Heart right ventricle (tissue), 16 donors: ENCODE results near the gene CYB5D1. TPM values are rescaled to one million over a fixed set of nuclear protein-coding genes. Genes with fewer than 3 reads are reported as not detected.

Source experiments
- ATAC-seq, 8 donors: fragments of 200-7000 bp; cut with Tn5 transposase; one replicate each; pipeline ENCODE4 v1.9.1; 2020; ENCODE audit warnings: mild to moderate bottlenecking in 8 of 8, moderate library complexity in 8 of 8, moderate number of reproducible peaks in 1 of 8
- DNase-seq, 2 donors: peaks; one replicate each; pipeline ENCODE4 v3.0.0-alpha.2; 2020
- H3K27ac ChIP-seq, 10 donors: fragments of 200-600 bp; sonication (generic) in 2 of 10; one replicate each; pipeline versions ENCODE4 v1.5.0 to v1.8.0; 2020 to 2022; ENCODE audit warnings: mild to moderate bottlenecking in 3 of 10
- H3K27me3 ChIP-seq, 7 donors: fragments of 200-600 bp; one replicate each; pipeline ENCODE4 v1.8.0; 2021 to 2022; ENCODE audit warnings: mild to moderate bottlenecking in 2 of 7
- H3K36me3 ChIP-seq, 9 donors: fragments of 200-600 bp; sonication (generic) in 1 of 9; one replicate each; pipeline versions ENCODE4 v1.5.0 to v1.8.0; 2020 to 2022; ENCODE audit warnings: mild to moderate bottlenecking in 2 of 9
- H3K4me1 ChIP-seq, 9 donors: fragments of 200-600 bp; sonication (generic) in 1 of 9; one replicate each; pipeline versions ENCODE4 v1.5.0 to v1.8.0; 2020 to 2022; ENCODE audit warnings: mild to moderate bottlenecking in 4 of 9
- H3K4me3 ChIP-seq, 10 donors: fragments of 200-600 bp; sonication (generic) in 2 of 10; one replicate each; pipeline versions ENCODE4 v1.5.0 to v1.8.0; 2020 to 2022; ENCODE audit warnings: mild to moderate bottlenecking in 7 of 10, moderate library complexity in 2 of 10
- H3K9me3 ChIP-seq, 11 donors: fragments of 200-600 bp in 10 of 11; sonication (generic) in 2 of 11; one replicate each; pipeline versions ENCODE4 v1.5.0 to v1.8.0; 2013 to 2022; ENCODE audit warnings: mild to moderate bottlenecking in 2 of 11, control low read depth in 1 of 11, moderate library complexity in 1 of 11
- WGBS, 2 donors: extraction: QIAGEN DNeasy Blood & Tissue Kit; methylation state at CpG; one replicate each; pipeline ENCODE4 v1.1.7; 2013; ENCODE audit warnings: inconsistent platforms in 1 of 2; 5-methylcytosine and 5-hydroxymethylcytosine counted together
- intact Hi-C, 10 donors: fragments of 100-400 bp; cut with DNase I; formaldehyde crosslinking; loops; one replicate each; pipeline versions ENCODE4 v1.11.1 to v1.14.2; 2022
- polyA plus RNA-seq, 2 donors: library from polyadenylated mRNA; stranded (reverse); fragments of 200-250 nt; gene quantifications; one replicate each; pipeline ENCODE4 v1.2.3, GENCODE V29; 2013
- total RNA-seq, 10 donors: library from RNA; stranded (reverse); fragmentation: NEBNext Ultra II Directional in 3 of 10; extraction: Animal tissue kit (Norgen Biotek cat#: 25700) in 3 of 10; gene quantifications; one replicate each; pipeline versions ENCODE4 v1.2.1 to v1.2.4, GENCODE V29; 2021 to 2023
- TF ChIP-seq, protein P1 (sequence below), 9 donors: fragments of 200-600 bp; sonication (generic) in 2 of 9; IDR thresholded peaks; one replicate each; pipeline versions ENCODE4 v1.5.0 to v1.8.0; 2021 to 2022; ENCODE audit warnings: antibody characterized with exemption in 9 of 9, mild to moderate bottlenecking in 5 of 9, moderate library complexity in 1 of 9
- donor health status: Arrhythmogenic right ventricular cardiomyopathy.
- donor health status: ischemic (EF 13 %, LVEDD 7.1; RV severe dilation, severe dysfunction).
- donor health status: healthy with polysubstance abuse.
- donor health status: DM: no; HTN: yes; CAD: no.
- donor health status: DM: no; HTN: no; CAD: no.
- donor health status: ischemic (EF 25% LVEDD 6.9; RV normal size, moderate dysfunction).
- donor health status: ischemic (EF 25% LVEDD 5.7; RV mildly dilated, moderate dysfunction).
- donor health status: healthy.
- donor health status: DM: yes; HTN: yes; CAD: no.
- donor health status: Ischemic cardiomyopathy.
- donor health status: ischemic (EF 35%, LVEDD 5.7; RV mildly dilated, moderate dysfunction).
- donor health status: nonischemic (EF 11% LVEDD 7.7; RV severe dilation, severe dysfunction).
- donor health status: DM: yes; HTN: yes; CAD: no.
- donor health status: PGD.
- donor health status: ischemic (EF 29% LVEDD 5.4; RV normal size, mild dysfunction).
- donor health status: nonischemic (EF 23%, LVEDD 6.1; RV moderate dilation, normal function).

The CYB5D1 gene
- total and polyA plus RNA-seq, 12 donors: 10.0 to 20.1 (median 15.7) TPM

DNA sequence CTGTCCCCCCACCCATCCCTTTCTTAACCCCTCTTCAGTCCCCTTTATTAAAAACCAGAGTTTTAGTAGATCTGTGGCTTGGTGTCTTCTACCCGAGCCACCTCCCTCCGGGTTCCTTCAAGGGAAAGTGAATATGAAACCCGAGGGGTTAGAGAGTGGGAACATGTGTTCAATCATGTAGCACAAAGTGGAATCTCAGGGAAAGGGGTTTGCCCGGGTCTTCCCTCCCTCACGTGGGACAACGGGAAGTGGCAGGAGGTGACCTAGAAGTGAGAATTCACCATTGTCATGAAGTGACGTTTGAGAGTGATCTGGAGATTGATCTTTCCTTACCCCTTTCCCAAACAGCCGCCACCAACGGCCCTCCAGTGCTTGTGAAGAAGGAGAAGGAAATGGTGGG, 53.3 kb downstream of the CYB5D1 start:
- no peaks in the 10 kb centered on the region for H3K27me3 ChIP-seq
- TF ChIP-seq, protein P1, sequence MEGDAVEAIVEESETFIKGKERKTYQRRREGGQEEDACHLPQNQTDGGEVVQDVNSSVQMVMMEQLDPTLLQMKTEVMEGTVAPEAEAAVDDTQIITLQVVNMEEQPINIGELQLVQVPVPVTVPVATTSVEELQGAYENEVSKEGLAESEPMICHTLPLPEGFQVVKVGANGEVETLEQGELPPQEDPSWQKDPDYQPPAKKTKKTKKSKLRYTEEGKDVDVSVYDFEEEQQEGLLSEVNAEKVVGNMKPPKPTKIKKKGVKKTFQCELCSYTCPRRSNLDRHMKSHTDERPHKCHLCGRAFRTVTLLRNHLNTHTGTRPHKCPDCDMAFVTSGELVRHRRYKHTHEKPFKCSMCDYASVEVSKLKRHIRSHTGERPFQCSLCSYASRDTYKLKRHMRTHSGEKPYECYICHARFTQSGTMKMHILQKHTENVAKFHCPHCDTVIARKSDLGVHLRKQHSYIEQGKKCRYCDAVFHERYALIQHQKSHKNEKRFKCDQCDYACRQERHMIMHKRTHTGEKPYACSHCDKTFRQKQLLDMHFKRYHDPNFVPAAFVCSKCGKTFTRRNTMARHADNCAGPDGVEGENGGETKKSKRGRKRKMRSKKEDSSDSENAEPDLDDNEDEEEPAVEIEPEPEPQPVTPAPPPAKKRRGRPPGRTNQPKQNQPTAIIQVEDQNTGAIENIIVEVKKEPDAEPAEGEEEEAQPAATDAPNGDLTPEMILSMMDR (IDR thresholded peaks at IDR 0.05): no peak
- WGBS, 2 donors: 76 to 85% methylated on average over 9 of the region's 9 CpGs
- intact Hi-C loops: loop anchor here in 9 of 10 donors (5.0 to 10.0 kb wide), 5 partner anchors 76 to 166 kb away; no protein-coding TSS in a partner anchor
- DNase-seq (no peak), ATAC-seq (no peak)
- peaks cover 3 to 25% (median 17%) of the 10 kb centered on the region in 9 donors for H3K4me1 ChIP-seq
- no peaks in the 10 kb centered on the region for H3K9me3 ChIP-seq
- H3K4me3 ChIP-seq: no peak overlapping the region
- peaks cover 0 to 65% (median 8%) of the 10 kb centered on the region in 9 donors for H3K36me3 ChIP-seq
- H3K27ac ChIP-seq: no peak overlapping the region

Other genes starting within 250 kb of the CYB5D1 start
- gene FXR2, start 243.1 kb upstream of the CYB5D1 start, total RNA-seq: 100 to 1,000 TPM in 3 of 10 donors, 10 to 100 TPM in 7; 81.7 to 104 (median 90.5) TPM
- 100 to 1,000 TPM in 1 of 2 donors, 10 to 100 TPM in 1; 52.2 to 111 TPM for gene FXR2, start 243.1 kb upstream of the CYB5D1 start, polyA plus RNA-seq
- gene SAT2, start 230.2 kb upstream of the CYB5D1 start, total RNA-seq: 10 to 100 TPM; 45.7 to 83.3 (median 66.0) TPM
- 100 to 1,000 TPM; 138 to 164 TPM for gene SAT2, start 230.2 kb upstream of the CYB5D1 start, polyA plus RNA-seq
- gene SHBG, start 227.9 kb upstream of the CYB5D1 start, total RNA-seq: under 1 TPM in 7 of 10 donors, not detected in 3; 0.25 to 0.77 (median 0.38) TPM
- 1 to 10 TPM in 1 of 2 donors, under 1 TPM in 1; 0.19 to 1.3 TPM for gene SHBG, start 227.9 kb upstream of the CYB5D1 start, polyA plus RNA-seq
- 1 to 10 TPM; 1.4 to 6.5 (median 3.9) TPM for gene ATP1B2, start 207.1 kb upstream of the CYB5D1 start, total RNA-seq
- 1 to 10 TPM in 1 of 2 donors, under 1 TPM in 1; 0.91 to 6.2 TPM for gene ATP1B2, start 207.1 kb upstream of the CYB5D1 start, polyA plus RNA-seq
- gene TP53, start 170.5 kb upstream of the CYB5D1 start, total RNA-seq: 10 to 100 TPM in 9 of 10 donors, 1 to 10 TPM in 1; 8.2 to 29.1 (median 13.9) TPM
- 1 to 10 TPM; 7.9 to 8.6 TPM for gene TP53, start 170.5 kb upstream of the CYB5D1 start, polyA plus RNA-seq
- gene WRAP53, start 169.5 kb upstream of the CYB5D1 start, total RNA-seq: 1 to 10 TPM; 3.8 to 5.8 (median 4.7) TPM
- gene WRAP53, start 169.5 kb upstream of the CYB5D1 start, polyA plus RNA-seq: 10 to 100 TPM; 10.4 to 12.1 TPM
- gene EFNB3, start 152.8 kb upstream of the CYB5D1 start, total RNA-seq: 1 to 10 TPM in 2 of 10 donors, under 1 TPM in 8; 0.17 to 1.3 (median 0.53) TPM
- gene EFNB3, start 152.8 kb upstream of the CYB5D1 start, polyA plus RNA-seq: under 1 TPM; 0.22 to 0.64 TPM
- gene DNAH2, start 140.3 kb upstream of the CYB5D1 start, total RNA-seq: under 1 TPM in 7 of 10 donors, not detected in 3; 0.02 to 0.30 (median 0.05) TPM
- under 1 TPM; under 0.01 to 0.01 TPM for gene DNAH2, start 140.3 kb upstream of the CYB5D1 start, polyA plus RNA-seq
- gene KDM6B, start 23.8 kb upstream of the CYB5D1 start, total RNA-seq: 10 to 100 TPM; 18.0 to 35.4 (median 26.9) TPM
- 10 to 100 TPM in 1 of 2 donors, 1 to 10 TPM in 1; 5.2 to 17.6 TPM for gene KDM6B, start 23.8 kb upstream of the CYB5D1 start, polyA plus RNA-seq
- 10 to 100 TPM; 12.3 to 47.4 (median 19.3) TPM for gene TMEM88, start 2.9 kb upstream of the CYB5D1 start, total RNA-seq
- 100 to 1,000 TPM; 121 to 298 TPM for gene TMEM88, start 2.9 kb upstream of the CYB5D1 start, polyA plus RNA-seq
- 100 to 1,000 TPM in 1 of 10 donors, 10 to 100 TPM in 9; 59.2 to 115 (median 73.0) TPM for gene NAA38, start 444 bp upstream of the CYB5D1 start, total RNA-seq
- 100 to 1,000 TPM; 108 to 167 TPM for gene NAA38, start 444 bp upstream of the CYB5D1 start, polyA plus RNA-seq
- gene CHD3, start 30.8 kb downstream of the CYB5D1 start, total RNA-seq: 10 to 100 TPM in 5 of 10 donors, 1 to 10 TPM in 5; 8.2 to 22.0 (median 10.4) TPM
- gene CHD3, start 30.8 kb downstream of the CYB5D1 start, polyA plus RNA-seq: 10 to 100 TPM; 13.7 to 29.0 TPM
- gene RNF227, start 58.3 kb downstream of the CYB5D1 start, total RNA-seq: 1 to 10 TPM in 2 of 10 donors, under 1 TPM in 8; 0.15 to 1.6 (median 0.90) TPM
- gene RNF227, start 58.3 kb downstream of the CYB5D1 start, polyA plus RNA-seq: 1 to 10 TPM; 1.5 to 1.9 TPM
- under 1 TPM; 0.11 to 0.72 (median 0.31) TPM for gene KCNAB3, start 71.9 kb downstream of the CYB5D1 start, total RNA-seq
- gene KCNAB3, start 71.9 kb downstream of the CYB5D1 start, polyA plus RNA-seq: 1 to 10 TPM in 1 of 2 donors, under 1 TPM in 1; 0.49 to 1.5 TPM
- gene TRAPPC1, start 73.9 kb downstream of the CYB5D1 start, total RNA-seq: 100 to 1,000 TPM; 104 to 166 (median 121) TPM
- gene TRAPPC1, start 73.9 kb downstream of the CYB5D1 start, polyA plus RNA-seq: 100 to 1,000 TPM; 136 to 138 TPM
- gene CNTROB, start 74.2 kb downstream of the CYB5D1 start, total RNA-seq: 10 to 100 TPM in 7 of 10 donors, 1 to 10 TPM in 3; 7.8 to 14.4 (median 10.7) TPM
- 10 to 100 TPM; 11.1 to 19.8 TPM for gene CNTROB, start 74.2 kb downstream of the CYB5D1 start, polyA plus RNA-seq
- under 1 TPM in 6 of 10 donors, not detected in 4; 0.06 to 0.69 (median 0.36) TPM for gene GUCY2D, start 144.6 kb downstream of the CYB5D1 start, total RNA-seq
- not detected for gene GUCY2D, start 144.6 kb downstream of the CYB5D1 start, polyA plus RNA-seq
- gene ALOX15B, start 181.1 kb downstream of the CYB5D1 start, total RNA-seq: under 1 TPM in 4 of 10 donors, not detected in 6; 0.10 to 0.76 (median 0.15) TPM
- 1 to 10 TPM in 1 of 2 donors, under 1 TPM in 1; 0.37 to 1.3 TPM for gene ALOX15B, start 181.1 kb downstream of the CYB5D1 start, polyA plus RNA-seq
- not detected for gene ALOX12B, start 229.7 kb downstream of the CYB5D1 start, total RNA-seq
- gene ALOX12B, start 229.7 kb downstream of the CYB5D1 start, polyA plus RNA-seq: not detected